Measurements from ENCODE around the gene PUSL1.

PUSL1 gene

GRCh38 chr1:1280782-1281481, 27.5 kb upstream of the PUSL1 start:
- DNase-seq: no peak

DNA sequence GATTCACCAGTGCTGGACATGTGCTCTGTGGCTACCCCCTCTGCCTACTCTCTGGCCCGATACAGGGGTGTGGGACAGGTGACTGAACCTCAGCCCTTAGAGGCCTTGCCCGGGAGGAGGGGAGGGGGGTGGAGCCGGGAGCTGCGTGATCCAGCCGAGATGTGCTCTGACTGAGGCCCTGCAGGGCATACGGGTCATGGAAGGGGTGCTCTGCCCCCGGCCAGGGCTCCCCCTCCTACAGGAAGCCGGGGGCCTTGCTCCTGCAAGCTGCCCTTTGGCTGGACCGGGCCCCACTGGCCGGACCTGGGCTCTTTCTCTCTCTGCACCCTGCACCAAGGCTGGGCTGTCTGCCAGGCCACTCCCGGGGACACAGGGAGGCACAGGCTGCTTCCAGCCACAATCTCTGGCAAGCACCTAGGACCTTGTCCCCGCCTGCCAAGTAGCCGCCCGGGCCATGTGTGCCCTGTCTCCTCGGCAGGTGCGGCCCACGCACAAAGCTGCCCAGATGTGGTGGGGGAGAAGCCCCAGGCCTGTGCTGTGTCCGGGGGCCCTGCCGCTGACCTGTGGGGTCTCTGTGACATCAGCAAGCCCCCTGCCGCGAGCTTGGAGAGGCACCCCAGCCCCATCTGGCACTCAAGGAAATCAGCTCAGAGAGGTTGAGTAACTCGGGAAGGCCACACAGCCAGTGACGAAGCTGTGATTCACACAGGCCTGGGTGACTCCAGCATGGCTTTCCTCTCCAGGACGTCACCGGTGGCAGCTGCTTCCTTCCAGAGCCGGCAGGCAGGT, 26.7 kb upstream of the PUSL1 start:
- DNase-seq: no peak

- DNase-seq: no peak
Observed at GRCh38 chr1:1282998-1283397, 25.4 kb upstream of the PUSL1 start.

DNA sequence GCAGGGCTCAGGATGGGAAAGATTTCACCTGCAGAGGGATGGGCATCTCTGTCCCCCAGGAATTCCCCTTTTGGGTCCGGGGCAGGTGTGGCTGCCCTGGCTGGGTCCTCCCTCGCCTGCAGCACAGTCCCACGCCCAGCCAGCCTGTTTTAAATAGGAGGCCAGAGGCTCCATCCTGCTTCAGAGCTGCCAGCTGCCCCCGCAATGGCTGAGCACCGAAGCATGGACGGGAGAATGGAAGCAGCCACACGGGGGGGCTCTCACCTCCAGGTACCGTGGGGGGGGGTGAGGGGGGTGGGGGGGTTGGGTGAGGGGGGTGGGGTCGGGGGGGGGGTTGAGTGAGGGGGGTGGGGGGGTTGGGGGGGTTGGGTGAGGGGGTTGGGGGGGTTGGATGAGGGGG, 24.6 kb upstream of the PUSL1 start:
- no peak for DNase-seq

- DNase-seq: no peak
Observed at GRCh38 chr1:1284221-1285101, 23.9 kb upstream of the PUSL1 start.

- DNase-seq: no peak
Observed at GRCh38 chr1:1285102-1285571, 23.3 kb upstream of the PUSL1 start.

- DNase-seq: no peak
Observed at GRCh38 chr1:1285611-1286311, 22.6 kb upstream of the PUSL1 start.

- no peak for DNase-seq
Observed at GRCh38 chr1:1286313-1287261, 21.8 kb upstream of the PUSL1 start.

DNA sequence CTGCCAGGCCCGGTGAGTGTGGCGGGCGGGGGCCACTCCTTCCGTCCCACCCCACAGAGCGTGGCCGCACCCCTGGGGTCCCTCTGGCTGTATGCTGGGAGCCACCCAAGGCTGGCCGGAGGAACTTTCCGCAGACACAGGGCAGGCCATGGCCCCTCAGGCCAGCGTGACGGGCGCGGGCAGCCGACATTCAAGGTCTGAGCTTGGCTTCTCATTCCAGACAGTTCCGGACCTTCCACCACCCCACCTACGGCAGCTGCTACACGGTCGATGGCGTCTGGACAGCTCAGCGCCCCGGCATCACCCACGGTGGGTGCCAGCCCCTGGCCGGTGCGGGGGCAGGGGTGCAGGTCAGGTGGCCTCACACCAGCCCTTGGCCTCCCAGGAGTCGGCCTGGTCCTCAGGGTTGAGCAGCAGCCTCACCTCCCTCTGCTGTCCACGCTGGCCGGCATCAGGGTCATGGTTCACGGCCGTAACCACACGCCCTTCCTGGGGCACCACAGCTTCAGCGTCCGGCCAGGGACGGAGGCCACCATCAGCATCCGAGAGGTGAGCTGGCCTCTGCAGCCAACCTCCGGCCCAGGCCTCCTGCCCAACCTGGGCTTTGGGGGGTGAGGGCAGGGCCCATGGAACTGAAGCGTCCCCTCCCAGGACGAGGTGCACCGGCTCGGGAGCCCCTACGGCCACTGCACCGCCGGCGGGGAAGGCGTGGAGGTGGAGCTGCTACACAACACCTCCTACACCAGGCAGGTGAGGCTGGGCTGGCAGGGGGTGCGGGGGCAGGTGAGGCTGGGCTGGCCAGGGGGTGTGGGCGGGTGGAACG, 20.9 kb upstream of the PUSL1 start:
- DNase-seq: no peak

GRCh38 chr1:1290238-1290731, 18.1 kb upstream of the PUSL1 start:
- peak; percentile 39 to 61 for DNase-seq

- no peak for DNase-seq
Observed at GRCh38 chr1:1291023-1291528, 17.3 kb upstream of the PUSL1 start.

- DNase-seq: peak; percentile 50 to 71
Observed at GRCh38 chr1:1291548-1292441, 16.6 kb upstream of the PUSL1 start.

DNA sequence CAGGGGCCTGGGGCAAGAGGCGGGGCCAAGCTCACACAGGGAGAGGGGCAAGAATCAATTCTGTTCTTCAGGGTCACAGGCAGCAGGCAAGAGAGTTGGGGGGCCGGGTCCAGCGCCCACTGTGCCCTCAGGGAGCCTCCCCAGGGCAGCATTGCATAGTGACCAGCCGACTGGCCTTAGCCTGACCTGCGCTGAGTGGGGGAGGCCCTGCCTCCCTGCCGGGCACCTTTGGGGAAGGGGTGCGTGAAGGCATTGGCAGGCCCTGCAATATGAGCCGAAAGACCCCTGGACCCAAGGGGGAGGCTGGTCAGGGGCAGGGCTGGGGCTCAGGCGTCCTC, 16.0 kb upstream of the PUSL1 start:
- no peak for DNase-seq

- DNase-seq: no peak
Observed at GRCh38 chr1:1292851-1293250, 15.5 kb upstream of the PUSL1 start.

GRCh38 chr1:1293263-1294249, 14.8 kb upstream of the PUSL1 start:
- no peak for DNase-seq

GRCh38 chr1:1294250-1294890, 14.0 kb upstream of the PUSL1 start:
- DNase-seq: no peak

DNA sequence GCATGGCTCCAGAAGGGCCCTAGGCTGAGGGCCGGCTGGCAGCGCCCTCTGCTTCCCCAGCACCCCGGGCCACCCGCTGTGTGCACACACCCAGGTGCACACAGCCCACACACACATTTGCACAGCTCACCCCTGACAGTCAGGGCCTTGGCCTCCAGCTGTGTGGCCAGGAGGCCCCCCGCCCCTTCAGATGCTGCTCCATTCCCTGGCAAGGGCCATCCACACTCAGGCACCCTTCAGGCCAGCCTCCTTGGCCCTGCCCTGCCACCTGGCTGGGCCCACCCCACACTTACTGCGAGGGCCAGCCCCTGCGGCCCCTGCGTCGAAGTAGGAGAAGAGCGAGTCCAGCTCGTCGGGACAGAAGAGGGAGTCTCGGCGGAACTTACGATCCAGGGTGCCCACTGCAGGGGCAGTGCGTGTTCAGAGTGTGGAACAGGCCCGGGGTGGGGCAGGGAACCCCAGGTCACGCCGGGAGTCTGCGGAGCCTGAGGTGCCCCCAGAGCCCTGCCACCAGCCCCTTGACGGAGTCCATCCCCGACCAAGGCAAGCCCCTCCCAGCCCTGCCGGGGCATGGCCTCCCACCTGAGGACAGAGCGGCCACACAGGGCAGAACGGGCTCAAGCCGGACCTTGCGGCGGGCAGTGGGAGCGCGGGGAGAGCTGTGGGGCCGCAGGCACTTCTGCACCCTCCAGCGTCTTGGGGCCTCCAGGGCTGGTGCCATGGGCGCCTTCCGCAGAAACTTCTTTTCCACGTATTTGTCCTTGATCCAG, 13.1 kb upstream of the PUSL1 start:
- no peak for DNase-seq
